NT2/D1 (cell line): ENCODE results near the gene CTPS2.

Experiments
- SUZ12 ChIP-seq: IDR thresholded peaks from 2 replicates; pipeline ENCODE4 v1.6.1; 2011; ENCODE audit not compliant: insufficient read length, insufficient read depth; ENCODE audit errors: extremely low read depth
- YY1 ChIP-seq: IDR thresholded peaks from 2 replicates; pipeline ENCODE4 v1.6.1; 2011; ENCODE audit not compliant: insufficient read length, insufficient read depth

GRCh38 chrX:16589211-16589610, 123.3 kb downstream of the CTPS2 start:
- no peak for TF ChIP-seq SUZ12
- TF ChIP-seq YY1 = no peak
